ENCODE data around the gene SFT2D1. TPM values are rescaled to one million over a fixed set of nuclear protein-coding genes. Genes with fewer than 3 reads are reported as not detected.

The SFT2D1 gene
- total RNA-seq, 2 experiments from 2014 or later: 27.7 to 30.5 TPM

DNA sequence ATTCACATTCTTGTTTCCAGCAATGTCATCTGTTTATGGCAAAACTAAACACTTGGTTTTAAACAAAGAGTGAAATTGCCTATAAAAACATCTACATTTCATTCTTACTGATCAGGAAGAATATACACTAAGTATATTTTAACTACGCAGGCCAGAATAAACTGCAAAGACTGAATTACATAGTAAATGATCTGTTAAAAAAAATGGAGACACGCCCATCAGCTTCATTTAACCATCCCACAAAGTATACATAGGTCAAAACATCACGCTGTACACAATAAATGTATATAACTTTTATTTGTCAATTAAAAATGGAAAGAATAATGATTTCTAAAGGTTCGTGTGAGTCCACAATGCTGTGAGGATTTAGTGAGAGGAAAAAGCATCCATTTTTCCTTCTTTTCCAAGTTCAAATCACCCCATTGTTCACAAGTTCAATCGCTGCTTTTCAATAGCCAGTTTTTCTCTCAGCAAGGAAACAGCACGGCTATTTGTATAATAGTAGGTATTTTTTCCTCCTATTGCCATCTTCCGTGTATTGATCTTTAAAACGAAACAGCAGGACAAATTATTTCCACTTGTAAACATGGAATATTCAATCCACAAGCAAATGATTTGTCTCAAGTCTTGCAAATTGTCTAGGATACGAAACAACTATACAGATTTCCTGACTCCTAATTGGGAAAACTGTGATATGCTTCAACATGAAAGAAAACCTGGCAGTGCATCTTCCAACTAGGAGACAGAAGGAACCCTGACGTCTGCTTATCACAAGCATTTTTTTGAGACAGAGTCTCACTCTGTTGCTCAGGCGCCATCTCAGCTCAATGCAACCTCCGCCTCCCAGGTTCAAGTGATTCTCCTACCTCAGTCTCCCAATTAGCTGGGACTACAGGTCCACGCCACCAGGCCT is 10.6 kb downstream of the SFT2D1 start:
- no peak for DNase-seq
- Mint-ChIP-seq H3K9me3 (ENCODE audit: insufficient read depth) (no peaks in the 10 kb centered on the region), H3K4me1 (ENCODE audit: low read depth) (peaks cover 45% of the 10 kb centered on the region), H3K4me3 (no peak overlapping the region), H3K27ac (no peak overlapping the region), H3K27me3 (ENCODE audit: low read depth) (peaks cover 7% of the 10 kb centered on the region), H3K36me3 (ENCODE audit: low read depth) (peaks cover 51% of the 10 kb centered on the region)
- ATAC-seq: no peak
- POLR2A ChIA-PET: no interaction called here
- CTCF ChIA-PET: no interaction called here

GRCh38 chr6:166330612-166331011 is 11.7 kb downstream of the SFT2D1 start:
- DNase-seq: no peak
- peaks cover 46% of the 10 kb centered on the region for H3K36me3 Mint-ChIP-seq (ENCODE audit: low read depth)
- H3K4me1 Mint-ChIP-seq (ENCODE audit: low read depth): peaks cover 40% of the 10 kb centered on the region
- POLR2A ChIA-PET: no interaction called here
- no peak for ATAC-seq
- no peaks in the 10 kb centered on the region for H3K9me3 Mint-ChIP-seq (ENCODE audit: insufficient read depth)
- H3K27ac Mint-ChIP-seq: no peak overlapping the region
- CTCF ChIA-PET: no interaction called here
- H3K4me3 Mint-ChIP-seq: no peak overlapping the region
- peaks cover 7% of the 10 kb centered on the region for H3K27me3 Mint-ChIP-seq (ENCODE audit: low read depth)

DNA sequence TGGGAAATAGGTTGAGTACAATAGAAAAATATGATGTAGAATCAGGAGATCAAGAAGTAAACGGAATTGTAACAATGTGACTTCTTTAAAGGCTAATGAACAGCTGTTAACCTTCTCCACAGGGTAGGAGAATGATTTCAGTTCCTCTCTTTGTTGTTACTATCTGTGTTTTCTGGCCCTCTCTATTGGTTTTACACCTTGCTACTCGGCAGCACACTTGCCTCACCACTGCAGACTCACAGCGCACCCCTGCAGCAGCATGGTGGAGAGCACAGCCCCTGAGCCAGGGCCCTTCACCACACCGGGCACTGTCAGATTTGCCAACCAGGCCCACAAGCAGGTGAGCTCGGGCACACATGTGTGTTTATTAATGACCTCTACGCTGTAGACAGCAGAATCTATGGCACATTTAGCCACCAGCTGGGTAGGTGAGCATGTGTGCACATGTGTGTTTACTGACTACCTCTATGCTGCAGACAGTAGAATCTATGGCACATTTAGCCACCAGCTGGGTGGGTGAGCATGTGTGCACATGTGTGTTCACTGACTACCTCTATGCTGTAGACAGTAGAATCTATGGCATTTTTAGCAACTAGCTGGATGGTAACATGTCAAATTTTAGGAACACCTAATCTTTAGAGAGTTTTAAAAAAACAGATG is 16.8 kb downstream of the SFT2D1 start:
- H3K27me3 Mint-ChIP-seq (ENCODE audit: low read depth): no peaks in the 10 kb centered on the region
- no peak for ATAC-seq

GRCh38 chr6:166323395-166323794 is 18.9 kb downstream of the SFT2D1 start:
- Mint-ChIP-seq H3K9me3 (ENCODE audit: insufficient read depth) (no peaks in the 10 kb centered on the region), H3K27me3 (ENCODE audit: low read depth) (no peaks in the 10 kb centered on the region), H3K4me1 (ENCODE audit: low read depth) (no peaks in the 10 kb centered on the region), H3K36me3 (ENCODE audit: low read depth) (peaks cover 27% of the 10 kb centered on the region), H3K27ac (no peak overlapping the region), H3K4me3 (no peak overlapping the region)
- ChIA-PET CTCF (interaction anchor here (1.2 to 2.8 kb wide), 2 partner anchors 10 to 58 kb away, joined by 4 to 18 read pairs; no protein-coding TSS in a partner anchor), POLR2A (no interaction called here)
- ATAC-seq (no peak), DNase-seq (no peak)

More for the DNA sequence above, 16.8 kb downstream of the SFT2D1 start:
- DNase-seq: no peak
- Mint-ChIP-seq H3K9me3 (ENCODE audit: insufficient read depth) (no peaks in the 10 kb centered on the region), H3K36me3 (ENCODE audit: low read depth) (peaks cover 34% of the 10 kb centered on the region), H3K4me3 (no peak overlapping the region), H3K27ac (no peak overlapping the region), H3K4me1 (ENCODE audit: low read depth) (no peaks in the 10 kb centered on the region)
- POLR2A ChIA-PET: interaction anchor here (0.9 kb wide), 1 partner anchor 16 kb away, joined by 3 read pairs; the partner anchor contains the start of gene SFT2D1
- CTCF ChIA-PET: interaction anchor here (1.9 to 2.4 kb wide), 3 partner anchors 12 to 75 kb away, joined by 10 to 13 read pairs (median 12); no protein-coding TSS in a partner anchor

- H3K4me3 Mint-ChIP-seq: no peak overlapping the region
- ChIA-PET CTCF (interaction anchor here (0.9 to 2.6 kb wide), 6 partner anchors 63 to 1032 kb away, joined by 3 to 8 read pairs (median 4); no protein-coding TSS in a partner anchor), POLR2A (no interaction called here)
- H3K27ac Mint-ChIP-seq: no peak overlapping the region
- no peak for ATAC-seq
- peaks cover 7% of the 10 kb centered on the region for H3K36me3 Mint-ChIP-seq (ENCODE audit: low read depth)
- DNase-seq: no peak
- peaks cover 4% of the 10 kb centered on the region for H3K27me3 Mint-ChIP-seq (ENCODE audit: low read depth)
- no peaks in the 10 kb centered on the region for H3K4me1 Mint-ChIP-seq (ENCODE audit: low read depth)
- H3K9me3 Mint-ChIP-seq (ENCODE audit: insufficient read depth): no peaks in the 10 kb centered on the region
Observed at GRCh38 chr6:166318649-166319600, 23.4 kb downstream of the SFT2D1 start.

DNA sequence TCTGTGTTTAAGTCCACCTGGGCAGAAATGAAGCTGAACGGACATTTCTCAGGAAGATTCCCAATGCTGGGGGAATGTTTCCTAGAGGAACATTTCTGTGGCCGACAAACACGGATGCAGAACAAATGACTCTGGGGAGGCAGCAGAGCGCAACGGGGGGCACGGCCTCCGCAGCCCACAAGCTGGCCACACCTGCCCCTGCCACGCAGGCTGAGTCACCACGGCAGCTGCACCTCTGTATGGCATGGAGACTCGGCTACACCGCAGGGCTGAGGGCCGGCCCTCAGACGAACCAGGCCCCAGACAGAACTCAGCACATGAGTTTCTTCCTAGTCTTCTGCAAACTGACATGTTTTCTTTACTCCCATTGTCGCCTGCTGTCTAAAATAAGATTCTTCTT is 24.1 kb downstream of the SFT2D1 start:
- Mint-ChIP-seq H3K9me3 (ENCODE audit: insufficient read depth) (no peaks in the 10 kb centered on the region), H3K36me3 (ENCODE audit: low read depth) (peaks cover 3% of the 10 kb centered on the region), H3K27ac (no peak overlapping the region), H3K27me3 (ENCODE audit: low read depth) (peaks cover 5% of the 10 kb centered on the region), H3K4me1 (ENCODE audit: low read depth) (no peaks in the 10 kb centered on the region), H3K4me3 (no peak overlapping the region)
- no peak for DNase-seq
- ChIA-PET POLR2A (no interaction called here), CTCF (interaction anchor here (0.9 to 2.6 kb wide), 4 partner anchors 63 to 1033 kb away, joined by 3 to 8 read pairs (median 6); no protein-coding TSS in a partner anchor)
- no peak for ATAC-seq

- no peak overlapping the region for H3K27ac Mint-ChIP-seq
- no peaks in the 10 kb centered on the region for H3K9me3 Mint-ChIP-seq (ENCODE audit: insufficient read depth)
- ATAC-seq (no peak), DNase-seq (no peak)
- peaks cover 2% of the 10 kb centered on the region for H3K36me3 Mint-ChIP-seq (ENCODE audit: low read depth)
- CTCF ChIA-PET: interaction anchor here (1.0 to 2.6 kb wide), 3 partner anchors 64 to 85 kb away, joined by 3 to 8 read pairs (median 8); no protein-coding TSS in a partner anchor
- H3K27me3 Mint-ChIP-seq (ENCODE audit: low read depth): peaks cover 9% of the 10 kb centered on the region
- POLR2A ChIA-PET: no interaction called here
- H3K4me1 Mint-ChIP-seq (ENCODE audit: low read depth): peaks cover 1% of the 10 kb centered on the region
- H3K4me3 Mint-ChIP-seq: no peak overlapping the region
Observed at GRCh38 chr6:166317261-166318212, 24.8 kb downstream of the SFT2D1 start.

GRCh38 chr6:166315436-166315835 is 26.9 kb downstream of the SFT2D1 start:
- no peak overlapping the region for H3K4me3 Mint-ChIP-seq
- no peak for ATAC-seq
- CTCF ChIA-PET: no interaction called here

DNA sequence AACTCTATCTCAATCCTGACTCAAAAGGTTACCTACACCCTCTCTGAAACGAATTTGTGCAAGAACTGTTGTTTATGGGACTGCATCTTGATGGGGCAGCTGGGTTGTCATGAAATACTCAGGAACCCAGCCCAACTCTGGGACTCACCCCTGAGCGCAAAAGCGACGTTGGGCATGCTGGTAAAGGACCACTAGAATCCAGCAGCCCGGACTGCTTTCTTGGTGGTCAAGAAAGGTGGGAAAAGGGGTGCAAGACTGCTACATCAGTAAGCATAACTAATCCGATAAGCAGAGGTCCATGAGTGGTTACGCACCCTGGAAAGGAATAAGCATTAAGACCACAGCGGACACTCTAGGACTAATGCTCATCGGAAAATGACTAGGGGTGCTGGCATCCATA is 27.9 kb downstream of the SFT2D1 start:
- Mint-ChIP-seq H3K27me3 (ENCODE audit: low read depth) (peaks cover 24% of the 10 kb centered on the region), H3K4me3 (no peak overlapping the region), H3K4me1 (ENCODE audit: low read depth) (peaks cover 1% of the 10 kb centered on the region), H3K9me3 (ENCODE audit: insufficient read depth) (no peaks in the 10 kb centered on the region), H3K36me3 (ENCODE audit: low read depth) (no peaks in the 10 kb centered on the region), H3K27ac (no peak overlapping the region)
- DNase-seq (no peak), ATAC-seq (no peak)
- POLR2A ChIA-PET: no interaction called here
- CTCF ChIA-PET: interaction anchor here (1.2 to 2.8 kb wide), 13 partner anchors 8 to 98 kb away, joined by 3 to 55 read pairs (median 7); no protein-coding TSS in a partner anchor

More at GRCh38 chr6:166315436-166315835, 26.9 kb downstream of the SFT2D1 start:
- Mint-ChIP-seq H3K36me3 (ENCODE audit: low read depth) (no peaks in the 10 kb centered on the region), H3K9me3 (ENCODE audit: insufficient read depth) (no peaks in the 10 kb centered on the region), H3K27ac (no peak overlapping the region), H3K4me1 (ENCODE audit: low read depth) (peaks cover 1% of the 10 kb centered on the region), H3K27me3 (ENCODE audit: low read depth) (peaks cover 14% of the 10 kb centered on the region)
- POLR2A ChIA-PET: no interaction called here
- no peak for DNase-seq

GRCh38 chr6:166313255-166314070 is 28.9 kb downstream of the SFT2D1 start:
- Mint-ChIP-seq H3K27me3 (ENCODE audit: low read depth) (peaks cover 33% of the 10 kb centered on the region), H3K4me1 (ENCODE audit: low read depth) (peaks cover 1% of the 10 kb centered on the region), H3K9me3 (ENCODE audit: insufficient read depth) (no peaks in the 10 kb centered on the region), H3K4me3 (no peak overlapping the region), H3K27ac (no peak overlapping the region), H3K36me3 (ENCODE audit: low read depth) (no peaks in the 10 kb centered on the region)
- DNase-seq (peak; percentile 67), ATAC-seq (peak; percentile 96)
- ChIA-PET CTCF (interaction anchor here (0.7 to 2.9 kb wide), 36 partner anchors 9 to 315 kb away, joined by 3 to 55 read pairs (median 4); no protein-coding TSS in a partner anchor), POLR2A (no interaction called here)
